Stimulated activated effector memory CD8-positive, alpha-beta T cell treated with anti-CD3 and anti-CD28 coated beads, Interleukin-12 subunit alpha, Interleukin-12 subunit beta, amount 100 ng/mL, for 72 hours (primary cell): ENCODE data around the gene GAS1.

Experiments used
- ATAC-seq: fragments of 150-1000 bp; cut with Tn5 transposase; 2 replicates; pipeline ENCODE4 v1.10.0; 2021
- DNase-seq, 2 donors: peaks; one replicate each; pipeline ENCODE4 v3.0.0; 2021 to 2022; ENCODE audit warnings: low spot score in 2 of 2
- H3K27ac Mint-ChIP-seq: one replicate; pipeline ENCODE4 v1.8.0; 2022; ENCODE audit warnings: mild to moderate bottlenecking, mixed read lengths
- H3K36me3 Mint-ChIP-seq: one replicate; pipeline ENCODE4 v1.8.0; 2022; ENCODE audit warnings: mild to moderate bottlenecking, mixed read lengths
- H3K4me1 Mint-ChIP-seq: one replicate; pipeline ENCODE4 v1.8.0; 2022; ENCODE audit warnings: mixed read lengths
- H3K4me3 Mint-ChIP-seq: one replicate; pipeline ENCODE4 v1.8.0; 2022; ENCODE audit warnings: mild to moderate bottlenecking, mixed read lengths
- H3K9me3 Mint-ChIP-seq: one replicate; pipeline ENCODE4 v1.8.0; 2022; ENCODE audit warnings: mixed read lengths

GAS1 gene

DNA sequence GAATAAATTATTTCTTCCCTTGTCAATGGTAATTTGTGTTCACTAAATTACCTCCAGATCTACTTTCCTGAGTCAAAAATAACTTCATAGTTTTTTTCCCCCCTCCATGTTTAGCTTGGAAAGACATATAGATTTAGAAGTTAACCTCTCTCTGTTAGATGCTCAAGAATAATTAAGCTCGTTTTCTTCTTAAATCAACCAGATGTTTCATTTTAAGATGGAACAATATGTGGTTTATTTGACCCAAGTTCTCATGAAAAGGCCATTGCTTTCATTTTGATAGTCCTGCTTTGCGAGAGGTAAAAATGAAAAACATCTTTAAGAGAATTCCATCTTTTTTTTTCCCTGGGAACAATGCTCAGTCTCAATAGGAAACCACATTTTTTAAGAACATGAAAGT, 27.7 kb upstream of the GAS1 start:
- Mint-ChIP-seq H3K9me3 (no peaks in the 10 kb centered on the region), H3K4me3 (no peak overlapping the region), H3K27ac (no peak overlapping the region), H3K4me1 (no peaks in the 10 kb centered on the region), H3K36me3 (no peaks in the 10 kb centered on the region)
- DNase-seq, result no peak
- ATAC-seq, result no peak

GRCh38 chr9:86974421-86974820, 27.1 kb upstream of the GAS1 start:
- Mint-ChIP-seq H3K36me3 (no peaks in the 10 kb centered on the region), H3K9me3 (no peaks in the 10 kb centered on the region), H3K4me1 (no peaks in the 10 kb centered on the region), H3K4me3 (no peak overlapping the region), H3K27ac (no peak overlapping the region)
- ATAC-seq, result no peak
- DNase-seq, result no peak

DNA sequence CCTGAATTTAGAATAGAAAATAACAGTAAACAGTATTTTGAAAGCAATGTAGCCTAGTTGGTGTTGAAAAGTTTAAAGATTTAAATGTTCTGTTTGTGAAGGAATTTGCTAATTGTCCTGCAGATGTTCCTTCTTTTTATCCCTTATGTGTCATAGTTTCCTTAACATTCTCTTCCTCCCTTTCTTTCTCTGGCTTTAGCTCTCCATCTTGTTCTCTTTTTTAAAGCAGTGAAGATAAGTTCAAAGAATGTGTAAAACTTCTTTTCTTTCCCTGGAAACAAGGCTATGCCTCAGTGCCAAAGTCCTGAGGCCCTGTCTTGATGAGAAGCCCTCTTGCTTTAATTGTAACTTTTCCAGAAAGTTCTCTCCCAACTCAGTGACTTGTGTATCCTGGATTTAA, 24.4 kb upstream of the GAS1 start:
- no peaks in the 10 kb centered on the region for H3K4me1 Mint-ChIP-seq
- no peak overlapping the region for H3K27ac Mint-ChIP-seq
- DNase-seq (no peak), ATAC-seq (no peak)
- H3K9me3 Mint-ChIP-seq, result no peaks in the 10 kb centered on the region
- no peak overlapping the region for H3K4me3 Mint-ChIP-seq
- H3K36me3 Mint-ChIP-seq, result no peaks in the 10 kb centered on the region

- Mint-ChIP-seq H3K9me3 (no peaks in the 10 kb centered on the region), H3K4me1 (no peaks in the 10 kb centered on the region), H3K36me3 (no peaks in the 10 kb centered on the region), H3K4me3 (no peak overlapping the region), H3K27ac (no peak overlapping the region)
- ATAC-seq (no peak), DNase-seq (no peak)
These were observed 21.1 kb upstream of the GAS1 start for GRCh38 chr9:86968258-86968920.

- no peak overlapping the region for H3K27ac Mint-ChIP-seq
- no peaks in the 10 kb centered on the region for H3K9me3 Mint-ChIP-seq
- ATAC-seq, result no peak
- H3K36me3 Mint-ChIP-seq, result no peaks in the 10 kb centered on the region
- no peak for DNase-seq
- no peaks in the 10 kb centered on the region for H3K4me1 Mint-ChIP-seq
- no peak overlapping the region for H3K4me3 Mint-ChIP-seq
These were observed 19.7 kb upstream of the GAS1 start for GRCh38 chr9:86966852-86967511.

- no peaks in the 10 kb centered on the region for H3K9me3 Mint-ChIP-seq
- DNase-seq, result no peak
- H3K36me3 Mint-ChIP-seq, result no peaks in the 10 kb centered on the region
- no peaks in the 10 kb centered on the region for H3K4me1 Mint-ChIP-seq
- no peak overlapping the region for H3K4me3 Mint-ChIP-seq
- H3K27ac Mint-ChIP-seq, result no peak overlapping the region
- ATAC-seq, result no peak
These were observed 18.5 kb upstream of the GAS1 start for GRCh38 chr9:86965636-86966395.

- Mint-ChIP-seq H3K36me3 (no peaks in the 10 kb centered on the region), H3K9me3 (no peaks in the 10 kb centered on the region), H3K4me1 (no peaks in the 10 kb centered on the region), H3K27ac (no peak overlapping the region), H3K4me3 (no peak overlapping the region)
- DNase-seq (no peak), ATAC-seq (no peak)
These were observed 15.4 kb upstream of the GAS1 start for GRCh38 chr9:86962692-86963091.

DNA sequence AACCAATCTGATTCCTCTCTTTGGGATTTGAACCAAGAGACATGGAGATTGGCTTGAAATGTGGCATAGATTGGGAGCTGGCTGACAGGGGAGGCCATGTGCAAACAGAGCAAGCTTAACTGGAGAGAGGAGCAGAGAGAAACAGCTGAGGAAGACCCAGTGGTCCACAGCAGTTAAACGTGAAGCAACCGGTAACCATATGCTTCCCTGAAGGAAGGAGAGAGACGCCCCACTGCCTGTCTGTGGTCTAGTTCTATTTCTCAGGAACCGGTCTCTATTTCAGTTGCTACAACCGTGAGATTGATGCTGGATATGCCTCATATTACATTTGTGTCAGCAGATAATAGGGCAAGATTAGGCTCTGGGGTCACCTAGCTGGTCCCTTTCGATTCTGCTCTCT, 13.6 kb upstream of the GAS1 start:
- ATAC-seq (no peak), DNase-seq (no peak)
- no peak overlapping the region for H3K27ac Mint-ChIP-seq
- H3K4me3 Mint-ChIP-seq, result no peak overlapping the region
- no peaks in the 10 kb centered on the region for H3K4me1 Mint-ChIP-seq
- H3K9me3 Mint-ChIP-seq, result no peaks in the 10 kb centered on the region
- no peaks in the 10 kb centered on the region for H3K36me3 Mint-ChIP-seq

GRCh38 chr9:86958203-86958602, 10.9 kb upstream of the GAS1 start:
- no peak for DNase-seq
- no peaks in the 10 kb centered on the region for H3K36me3 Mint-ChIP-seq
- ATAC-seq, result no peak
- no peaks in the 10 kb centered on the region for H3K4me1 Mint-ChIP-seq
- H3K27ac Mint-ChIP-seq, result no peak overlapping the region
- H3K9me3 Mint-ChIP-seq, result no peaks in the 10 kb centered on the region
- H3K4me3 Mint-ChIP-seq, result no peak overlapping the region

- ATAC-seq (no peak), DNase-seq (no peak)
- H3K4me1 Mint-ChIP-seq, result no peaks in the 10 kb centered on the region
- peaks cover 2% of the 10 kb centered on the region for H3K9me3 Mint-ChIP-seq
- no peak overlapping the region for H3K27ac Mint-ChIP-seq
- no peaks in the 10 kb centered on the region for H3K36me3 Mint-ChIP-seq
- H3K4me3 Mint-ChIP-seq, result no peak overlapping the region
These were observed 8.3 kb upstream of the GAS1 start for GRCh38 chr9:86955561-86955960.

DNA sequence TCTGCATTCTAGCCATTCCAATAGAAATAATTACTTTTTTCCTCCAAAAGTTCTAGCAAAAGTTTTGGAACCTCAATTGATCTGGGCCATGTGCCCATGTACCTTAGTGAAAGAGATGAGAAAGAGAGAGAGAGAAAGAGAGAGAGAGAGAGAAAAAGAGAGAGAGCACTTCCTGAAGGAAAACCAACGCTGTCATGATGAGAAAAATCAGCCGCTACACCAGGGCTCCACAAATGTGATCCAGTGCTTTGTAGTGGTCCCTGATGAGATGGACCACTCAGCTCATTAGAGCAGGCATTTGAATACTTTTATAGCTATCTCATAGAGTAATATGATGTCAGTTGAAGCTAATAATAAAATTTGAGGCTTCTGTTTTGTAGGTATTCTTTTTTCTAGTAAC, 7.7 kb upstream of the GAS1 start:
- Mint-ChIP-seq H3K4me1 (no peaks in the 10 kb centered on the region), H3K4me3 (no peak overlapping the region), H3K36me3 (no peaks in the 10 kb centered on the region), H3K9me3 (peaks cover 2% of the 10 kb centered on the region), H3K27ac (no peak overlapping the region)
- ATAC-seq (no peak), DNase-seq (no peak)

DNA sequence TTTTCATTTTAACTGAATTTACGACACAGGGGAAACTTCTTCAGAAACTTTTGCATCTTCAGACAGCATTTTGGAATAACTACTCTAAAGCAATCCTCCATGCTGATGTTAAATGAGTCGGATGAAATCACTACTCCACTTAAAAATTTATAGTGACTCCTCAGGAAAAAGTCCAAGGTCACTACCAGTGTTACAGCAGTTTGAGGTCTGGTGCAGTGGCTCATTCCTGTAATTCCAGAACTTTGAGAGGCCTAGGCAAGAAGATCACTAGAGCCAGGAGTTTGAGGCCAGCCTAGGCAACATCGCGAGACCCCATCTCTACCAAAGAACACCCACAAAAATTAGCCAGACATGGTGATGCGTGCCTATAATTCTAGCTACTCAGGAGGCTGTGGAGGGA, 5.9 kb upstream of the GAS1 start:
- no peak for DNase-seq
- no peaks in the 10 kb centered on the region for H3K36me3 Mint-ChIP-seq
- no peak overlapping the region for H3K4me3 Mint-ChIP-seq
- H3K27ac Mint-ChIP-seq, result no peak overlapping the region
- H3K9me3 Mint-ChIP-seq, result peaks cover 2% of the 10 kb centered on the region
- peaks cover 7% of the 10 kb centered on the region for H3K4me1 Mint-ChIP-seq
- ATAC-seq, result no peak

GRCh38 chr9:86948074-86948929, 996 bp upstream of the GAS1 start:
- peaks cover 18% of the 10 kb centered on the region for H3K4me1 Mint-ChIP-seq
- ATAC-seq, result peak; percentile 71
- H3K27ac Mint-ChIP-seq, result no peak overlapping the region

DNA sequence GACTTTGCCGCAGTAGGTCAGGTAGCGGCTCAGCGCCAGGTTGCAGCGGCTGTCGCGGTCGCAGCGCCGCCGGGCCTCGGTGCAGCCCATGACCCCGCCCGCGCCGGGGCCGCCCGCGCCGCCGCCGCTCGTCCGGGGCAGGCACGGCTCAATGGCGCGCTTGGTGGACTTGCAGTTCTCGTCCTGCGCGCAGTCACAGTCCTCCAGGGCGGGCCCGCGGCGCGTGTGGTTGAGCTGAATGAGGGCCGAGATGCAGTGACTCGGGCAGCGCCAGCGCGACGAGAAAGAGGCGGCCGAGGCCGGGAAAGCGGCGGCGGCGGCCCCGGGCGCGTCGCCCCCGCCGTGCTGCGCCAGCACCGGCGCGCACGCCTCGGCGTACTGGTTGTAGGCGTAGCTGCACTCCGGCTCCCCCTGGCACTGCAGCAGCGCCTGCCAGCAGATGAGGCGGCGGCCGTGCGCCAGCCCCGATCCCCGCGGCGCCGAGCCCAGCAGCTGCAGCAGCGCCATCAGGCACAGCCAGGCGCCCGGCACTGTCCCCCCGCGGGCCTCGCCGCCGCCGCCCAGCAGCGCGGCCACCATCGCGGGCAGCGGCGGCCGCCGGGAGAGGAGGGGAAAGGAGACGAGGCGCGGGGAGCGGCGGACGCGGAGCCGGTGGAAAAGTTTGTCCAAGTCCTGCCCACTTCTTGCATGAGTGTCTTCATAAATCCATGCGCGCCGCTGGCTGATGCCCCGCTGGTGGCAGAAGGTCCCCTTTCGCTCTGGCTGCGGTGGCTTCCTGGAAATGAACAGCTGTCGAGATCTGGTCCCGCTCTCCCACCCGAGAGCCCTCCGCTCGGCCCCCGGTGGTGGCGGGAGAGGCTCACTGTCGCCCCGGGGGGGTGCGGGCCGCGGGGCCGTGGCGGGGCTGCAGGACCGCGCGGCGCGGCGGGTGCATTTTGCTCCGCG, 833 bp downstream of the GAS1 start:
- DNase-seq (peak; percentile 45 to 78), ATAC-seq (peak; percentile 80)
- peaks cover 18% of the 10 kb centered on the region for H3K4me1 Mint-ChIP-seq
- H3K4me3 Mint-ChIP-seq, result peak overlapping the region; percentile 73
- no peaks in the 10 kb centered on the region for H3K36me3 Mint-ChIP-seq
- H3K27ac Mint-ChIP-seq, result no peak overlapping the region
- H3K9me3 Mint-ChIP-seq, result no peaks in the 10 kb centered on the region

More at GRCh38 chr9:86948074-86948929, 996 bp upstream of the GAS1 start:
- Mint-ChIP-seq H3K4me3 (peak overlapping the region; percentile 73), H3K9me3 (peaks cover 2% of the 10 kb centered on the region), H3K36me3 (no peaks in the 10 kb centered on the region)
- DNase-seq, result peak; percentile 41 to 83
